H1 (cell line): ENCODE measurements around the gene ZNF423. TPM values are rescaled to one million over a fixed set of nuclear protein-coding genes. Genes with fewer than 3 reads are reported as not detected.
A peak's percentile ranks its signal among the peaks of the same experiment; 100 is the strongest.

Experiments used
- CTCF ChIA-PET: fragments of 300-600 bp; sonication (Branson Sonifier 250); formaldehyde crosslinking; loops from one replicate; lab custom pipeline; 2021; ENCODE audit not compliant: partially characterized antibody; lab: Charles Lee
- POLR2A ChIA-PET: fragments of 300-600 bp; sonication (Branson Sonifier 250); formaldehyde crosslinking; loops from one replicate; lab custom pipeline; 2021; ENCODE audit warnings: inconsistent platforms; ENCODE audit not compliant: partially characterized antibody; lab: Charles Lee
- DNase-seq, 2 experiments: peaks; one replicate each; pipeline versions ENCODE4 v3.0.0 to v3.0.0-alpha.2; 2010 to 2022; ENCODE audit warnings: low spot score in 2 of 2, low read depth in 1 of 2, mixed read lengths in 1 of 2
- FAIRE-seq: peaks from 2 replicates; lab custom pipeline; 2011; peaks lifted over from hg19 to GRCh38; lab: Jason Lieb, UNC
- H2AFZ ChIP-seq: 2 replicates; pipeline ENCODE4 v1.8.1; 2012; ENCODE audit warnings: low read length, inconsistent platforms
- H2AK5ac ChIP-seq: 2 replicates; pipeline ENCODE4 v1.6.1; 2013; ENCODE audit warnings: low read depth, low read length
- H2BK120ac ChIP-seq: replicated peaks from 2 replicates; pipeline ENCODE3; 2013; ENCODE audit warnings: low read depth, low read length, inconsistent platforms
- H2BK12ac ChIP-seq: 2 replicates; pipeline ENCODE4 v1.6.1; 2013; ENCODE audit warnings: low read depth, low read length
- H2BK15ac ChIP-seq: 2 replicates; pipeline ENCODE4 v1.6.1; 2013; ENCODE audit warnings: low read length
- H2BK20ac ChIP-seq: 2 replicates; pipeline ENCODE4 v1.6.1; 2013; ENCODE audit warnings: low read length
- H2BK5ac ChIP-seq: 2 replicates; pipeline ENCODE4 v1.6.1; 2013; ENCODE audit warnings: low read depth, low read length
- H3K14ac ChIP-seq: 2 replicates; pipeline ENCODE4 v1.6.1; 2013; ENCODE audit warnings: inconsistent platforms; ENCODE audit not compliant: insufficient read length
- H3K18ac ChIP-seq: 2 replicates; pipeline ENCODE4 v1.6.1; 2013; ENCODE audit warnings: low read length; ENCODE audit errors: extremely low read depth
- H3K23ac ChIP-seq: 2 replicates; pipeline ENCODE4 v1.6.1; 2013; ENCODE audit warnings: inconsistent platforms; ENCODE audit not compliant: insufficient read length
- H3K23me2 ChIP-seq: 2 replicates; pipeline ENCODE4 v1.6.1; 2013; ENCODE audit warnings: low read depth, low read length
- H3K27ac ChIP-seq: 2 replicates; pipeline ENCODE4 v1.6.1; 2011; ENCODE audit warnings: low read depth, low read length, inconsistent platforms
- H3K27me3 ChIP-seq, 4 experiments: replicated peaks in 1 of 4; 1 replicate in 1 of 4; 2 replicates in 3 of 4; pipeline versions ENCODE4 v1.6.1 to v1.8.1; 2011 to 2013; ENCODE audit warnings: low read length in 3 of 4, mild to moderate bottlenecking in 3 of 4, inconsistent platforms in 2 of 4, mixed read lengths in 2 of 4, moderate library complexity in 1 of 4; ENCODE audit not compliant: control insufficient read depth in 3 of 4, insufficient read depth in 3 of 4; ENCODE audit errors: extremely low read depth in 1 of 4
- H3K36me3 ChIP-seq, 4 experiments: 2 replicates each; pipeline versions ENCODE4 v1.6.1 to v1.8.1; 2011 to 2013; ENCODE audit warnings: mild to moderate bottlenecking in 4 of 4, low read length in 3 of 4, moderate library complexity in 2 of 4, control low read depth in 1 of 4, inconsistent platforms in 1 of 4; ENCODE audit not compliant: insufficient read depth in 4 of 4, control insufficient read depth in 2 of 4
- H3K4ac ChIP-seq: replicated peaks from 2 replicates; pipeline ENCODE3; 2013; ENCODE audit warnings: low read length, low read depth, mixed read lengths, inconsistent platforms; ENCODE audit not compliant: insufficient read length
- H3K4me1 ChIP-seq, 4 experiments: replicated peaks in 1 of 4; 1 replicate in 1 of 4; 2 replicates in 3 of 4; pipeline versions ENCODE4 v1.6.1 to v1.8.1; 2011 to 2013; ENCODE audit warnings: low read length in 3 of 4, inconsistent platforms in 2 of 4, mixed read lengths in 1 of 4; ENCODE audit not compliant: insufficient read depth in 4 of 4, control insufficient read depth in 3 of 4
- H3K4me2 ChIP-seq, 2 experiments: 2 replicates each; pipeline versions ENCODE4 v1.6.1 to v1.8.1; 2011 to 2013; ENCODE audit warnings: low read depth in 2 of 2, low read length in 2 of 2, control low read depth in 1 of 2, inconsistent platforms in 1 of 2, mild to moderate bottlenecking in 1 of 2; ENCODE audit not compliant: insufficient read depth in 1 of 2
- H3K4me3 ChIP-seq, 4 experiments: fragments of 200-600, 300-600 bp in 1 of 4; sonication (generic), shearing (Covaris generic), sonication (Bioruptor Twin) in 1 of 4; 2 replicates each; pipeline versions ENCODE4 v1.5.1 to v1.8.1; 2011 to 2016; ENCODE audit warnings: low read length in 4 of 4, low read depth in 3 of 4, control low read depth in 2 of 4, inconsistent platforms in 2 of 4, mild to moderate bottlenecking in 2 of 4, mixed read lengths in 1 of 4, moderate library complexity in 1 of 4; ENCODE audit not compliant: insufficient read depth in 2 of 4; ENCODE audit errors: extremely low read depth in 1 of 4
- H3K56ac ChIP-seq: replicated peaks from 2 replicates; pipeline ENCODE3; 2013; ENCODE audit warnings: low read depth, mild to moderate bottlenecking, mixed read lengths, low read length, inconsistent platforms; ENCODE audit not compliant: insufficient read length
- H3K79me1 ChIP-seq: 2 replicates; pipeline ENCODE4 v1.6.1; 2013; ENCODE audit warnings: low read depth, low read length, control low read depth
- H3K79me2 ChIP-seq, 2 experiments: 2 replicates each; pipeline versions ENCODE4 v1.6.1 to v1.8.1; 2012 to 2013; ENCODE audit warnings: low read length in 2 of 2, mild to moderate bottlenecking in 2 of 2, inconsistent platforms in 1 of 2; ENCODE audit not compliant: insufficient read depth in 2 of 2, control insufficient read depth in 1 of 2
- H3K9ac ChIP-seq, 4 experiments: replicated peaks in 1 of 4; 1 replicate in 1 of 4; 2 replicates in 3 of 4; pipeline versions ENCODE4 v1.6.1 to v1.8.1; 2011 to 2013; ENCODE audit warnings: low read depth in 3 of 4, low read length in 3 of 4, control low read depth in 2 of 4, mild to moderate bottlenecking in 2 of 4, moderate library complexity in 2 of 4, inconsistent platforms in 1 of 4; ENCODE audit errors: extremely low read depth in 1 of 4
- H3K9me3 ChIP-seq, 2 experiments: 2 replicates each; pipeline versions ENCODE4 v1.6.1 to v1.8.1; 2012 to 2013; ENCODE audit warnings: mild to moderate bottlenecking in 2 of 2, moderate library complexity in 2 of 2, control low read depth in 1 of 2, inconsistent platforms in 1 of 2, low read depth in 1 of 2, low read length in 1 of 2, mixed read lengths in 1 of 2; ENCODE audit not compliant: insufficient read depth in 2 of 2
- H4K20me1 ChIP-seq, 2 experiments: replicated peaks in 1 of 2; 2 replicates each; pipeline versions ENCODE3 to v1.8.1; 2011 to 2013; ENCODE audit warnings: inconsistent platforms in 2 of 2, low read length in 2 of 2, mild to moderate bottlenecking in 1 of 2; ENCODE audit not compliant: insufficient read depth in 2 of 2, control insufficient read depth in 1 of 2
- H4K5ac ChIP-seq: 2 replicates; pipeline ENCODE4 v1.6.1; 2013; ENCODE audit warnings: low read length, low read depth, mixed read lengths, inconsistent platforms; ENCODE audit not compliant: insufficient read length
- H4K8ac ChIP-seq: 2 replicates; pipeline ENCODE4 v1.8.0; 2013; ENCODE audit warnings: mild to moderate bottlenecking, moderate library complexity, low read length, inconsistent platforms; ENCODE audit not compliant: insufficient read depth; ENCODE audit errors: extremely low read depth
- H4K91ac ChIP-seq: replicated peaks from 2 replicates; pipeline ENCODE3; 2013; ENCODE audit warnings: low read length, mixed read lengths, inconsistent platforms; ENCODE audit not compliant: insufficient read length
- NANOG ChIP-seq: IDR thresholded peaks from 2 replicates; pipeline ENCODE4 v1.6.1; 2011; ENCODE audit warnings: low read length, low read depth, mild to moderate bottlenecking, inconsistent platforms; ENCODE audit not compliant: insufficient read depth, poor library complexity, severe bottlenecking
- YY1 ChIP-seq: IDR thresholded peaks from 2 replicates; pipeline ENCODE4 v1.6.1; 2011; ENCODE audit warnings: low read depth, mild to moderate bottlenecking, low read length
- WGBS, 2 experiments: shearing (Covaris generic) in 1 of 2; methylation state at CpG; one replicate each; pipeline versions ENCODE4 v1.1.6 to v1.1.7; 2013 to 2015; ENCODE audit warnings: low lambda C conversion rate in 2 of 2, mixed read lengths in 2 of 2, inconsistent platforms in 1 of 2, low coverage in 1 of 2, missing lambda C conversion rate in 1 of 2; ENCODE audit not compliant: insufficient replicate concordance in 2 of 2, insufficient coverage in 1 of 2, insufficient read length in 1 of 2; ENCODE audit errors: extremely low coverage in 1 of 2, missing lambda C conversion rate in 1 of 2; 5-methylcytosine and 5-hydroxymethylcytosine counted together
- polyA plus RNA-seq, 7 experiments: library from polyadenylated mRNA; depleted of rRNA in 3 of 7; stranded (reverse) in 5 of 7; unstranded in 2 of 7; fragments of >200 nt in 5 of 7; fragments of 200-250 nt in 2 of 7; gene quantifications; 1 replicate in 5 of 7; 2 replicates in 1 of 7; 4 replicates in 1 of 7; pipeline versions ENCODE4 v1.2.1 to v1.2.3, GENCODE V29; 2011 to 2013; ENCODE audit warnings: missing spikeins in 2 of 7, mixed read lengths in 2 of 7
- total RNA-seq: library from RNA; stranded (reverse); fragmentation: NEBNext Ultra II Directional; extraction: Animal tissue kit (Norgen Biotek cat#: 25700); gene quantifications from 2 replicates; pipeline ENCODE4 v1.2.1, GENCODE V29; 2021

The ZNF423 gene
- total and polyA plus RNA-seq, 2 of the 8 experiments (the other 6 are each of a cell fraction or from before 2014, with no cell fraction given) = 38.2 to 52.3 TPM

- Histone ChIP-seq H3K14ac (no peak overlapping the region), H4K20me1 (peaks cover 0 to 5% of the 10 kb centered on the region in 2 experiments), H3K23ac (no peak overlapping the region), H2BK20ac (no peak overlapping the region), H4K8ac (peak overlapping the region; percentile 57; the same call in 1 of the 2 replicates), H3K9ac (no peak overlapping the region; a peak in 1 of 7 replicates), H2BK120ac (no peak overlapping the region), H4K91ac (no peak overlapping the region), H2AFZ (no peak overlapping the region), H3K9me3 (no peaks in the 10 kb centered on the region), H2BK15ac (no peak overlapping the region), H3K36me3 (no peaks in the 10 kb centered on the region), H3K79me2 (no peaks in the 10 kb centered on the region), H3K18ac (no peak overlapping the region), H3K4me1 (no peaks in the 10 kb centered on the region), H3K4me3 (no peak overlapping the region), H3K27ac (no peak overlapping the region), H2BK5ac (peak overlapping the region; percentile 66; the same call in 1 of the 2 replicates), H3K27me3 (no peaks in the 10 kb centered on the region), H3K56ac (no peak overlapping the region), H4K5ac (no peak overlapping the region), H2BK12ac (no peak overlapping the region), H3K4me2 (no peak overlapping the region), H3K4ac (no peak overlapping the region), H3K79me1 (no peaks in the 10 kb centered on the region; the same call in 1 of the 2 replicates), H3K23me2 (peaks cover 11% of the 10 kb centered on the region; the same call in 1 of the 2 replicates), H2AK5ac (0 out of 2 replicates have a peak overlapping the region, but pooled peaks have one; percentile 53)
- no peak for TF ChIP-seq NANOG
- TF ChIP-seq YY1 = no peak
- ChIA-PET CTCF (interaction anchor here (1.4 kb wide), 1 partner anchor 83 kb away, joined by 4 read pairs; no protein-coding TSS in a partner anchor), POLR2A (no interaction called here)
- 90% methylated on average over 8 of the region's 8 CpGs; no CpG with 5 or more reads in 1 of the 2 experiments for WGBS, 2 experiments
- DNase-seq = no peak
- FAIRE-seq = no peak
Measured at GRCh38 chr16:49510141-49510540, 345.8 kb downstream of the ZNF423 start.
